ENCODE results near the gene FOXO3.

Gene FOXO3

DNA sequence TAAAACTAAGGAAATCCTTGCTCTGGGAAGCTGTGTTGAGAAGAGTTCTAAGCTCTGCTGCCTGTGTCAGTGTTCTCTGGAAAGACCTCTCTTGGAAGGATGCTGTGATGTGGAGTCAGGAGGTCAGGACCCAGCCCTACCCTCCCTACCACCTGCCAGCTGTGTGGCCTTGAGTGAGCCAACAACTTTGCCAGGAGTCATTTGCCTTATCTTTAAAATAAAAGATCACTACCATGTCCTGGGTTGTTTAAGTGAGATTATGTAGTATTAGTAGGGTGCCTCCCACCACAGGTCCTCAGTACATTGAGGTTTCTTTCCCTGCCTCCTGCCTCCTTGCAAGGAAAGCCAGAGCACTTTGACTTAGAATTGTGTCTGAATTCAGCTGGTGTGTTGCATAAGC is 64.9 kb downstream of the FOXO3 start:
- no peak overlapping the region for H3K4me2 ChIP-seq (ENCODE audit: low read length)
- no peak overlapping the region for H2AK5ac ChIP-seq (ENCODE audit: low read length)
- H4K8ac ChIP-seq (ENCODE audit: low read depth, low read length) = no peak overlapping the region
- H3K36me3 ChIP-seq (ENCODE audit: control insufficient read depth, insufficient read depth, low read length) = no peaks in the 10 kb centered on the region
- H3K4ac ChIP-seq (ENCODE audit: low read depth, low read length) = no peak overlapping the region
- no peak overlapping the region for H2BK5ac ChIP-seq (ENCODE audit: low read length)
- H3K56ac ChIP-seq (ENCODE audit: low read length) = no peak overlapping the region
- H3K79me2 ChIP-seq (ENCODE audit: control insufficient read depth, insufficient read depth, low read length) = peaks cover 6% of the 10 kb centered on the region
- H3K18ac ChIP-seq (ENCODE audit: low read length) = no peak overlapping the region
- H3K27me3 ChIP-seq (ENCODE audit: insufficient read depth, low read length, poor library complexity) = no peaks in the 10 kb centered on the region
- no peak overlapping the region for H3K4me3 ChIP-seq (ENCODE audit: low read length)
- no peak overlapping the region for H4K5ac ChIP-seq (ENCODE audit: low read length)
- H2BK120ac ChIP-seq (ENCODE audit: low read depth, low read length) = no peak overlapping the region
- no peak overlapping the region for H3K9ac ChIP-seq (ENCODE audit: low read length)
- no peak for DNase-seq
- no peak overlapping the region for H3K27ac ChIP-seq (ENCODE audit: low read depth, low read length)
- H2BK15ac ChIP-seq (replicated peaks; ENCODE audit: low read depth) = no peak overlapping the region
- no peak overlapping the region for H3K23ac ChIP-seq (ENCODE audit: low read length)
- peaks cover 15% of the 10 kb centered on the region for H3K79me1 ChIP-seq (ENCODE audit: low read length)
- H3K4me1 ChIP-seq (ENCODE audit: control insufficient read depth, low read depth, low read length) = peaks cover 5% of the 10 kb centered on the region

DNA sequence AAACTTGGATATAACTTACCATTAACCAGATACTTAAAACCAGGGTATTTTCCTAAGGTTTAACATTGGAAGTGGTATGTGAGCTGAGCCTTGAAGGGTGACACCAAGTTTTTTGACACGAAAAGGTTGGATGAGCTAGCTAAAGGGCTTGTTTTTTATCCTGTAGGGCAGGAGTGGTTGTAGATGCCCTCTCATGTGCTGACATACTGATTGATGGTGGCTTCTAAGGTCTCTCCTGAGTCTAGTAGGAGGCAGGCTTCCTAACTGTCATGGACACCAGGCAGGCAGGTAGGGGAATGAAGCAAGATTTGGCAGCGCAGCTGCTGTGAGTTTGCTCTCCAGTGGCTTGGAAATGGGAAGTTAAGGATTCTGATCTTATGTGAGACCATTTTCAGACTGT is 66.1 kb downstream of the FOXO3 start:
- Histone ChIP-seq H3K9ac (ENCODE audit: low read length) (no peak overlapping the region), H3K18ac (ENCODE audit: low read length) (no peak overlapping the region), H3K56ac (ENCODE audit: low read length) (no peak overlapping the region), H3K4me2 (ENCODE audit: low read length) (no peak overlapping the region), H3K4me3 (ENCODE audit: low read length) (no peak overlapping the region), H3K36me3 (ENCODE audit: control insufficient read depth, insufficient read depth, low read length) (no peaks in the 10 kb centered on the region), H3K79me1 (ENCODE audit: low read length) (peaks cover 14% of the 10 kb centered on the region), H3K4ac (ENCODE audit: low read depth, low read length) (no peak overlapping the region), H2AK5ac (ENCODE audit: low read length) (no peak overlapping the region), H2BK120ac (ENCODE audit: low read depth, low read length) (no peak overlapping the region), H3K27me3 (ENCODE audit: insufficient read depth, low read length, poor library complexity) (no peaks in the 10 kb centered on the region), H3K79me2 (ENCODE audit: control insufficient read depth, insufficient read depth, low read length) (peaks cover 6% of the 10 kb centered on the region), H3K23ac (ENCODE audit: low read length) (no peak overlapping the region), H3K4me1 (ENCODE audit: control insufficient read depth, low read depth, low read length) (peaks cover 5% of the 10 kb centered on the region), H2BK15ac (replicated peaks; ENCODE audit: low read depth) (no peak overlapping the region), H2BK5ac (ENCODE audit: low read length) (no peak overlapping the region), H4K5ac (ENCODE audit: low read length) (no peak overlapping the region), H3K27ac (ENCODE audit: low read depth, low read length) (no peak overlapping the region), H4K8ac (ENCODE audit: low read depth, low read length) (no peak overlapping the region)
- DNase-seq = no peak
- WGBS (ENCODE audit: extremely low coverage, insufficient coverage, low lambda C conversion rate) = no CpG with 5 or more reads among the region's 2 CpGs

DNA sequence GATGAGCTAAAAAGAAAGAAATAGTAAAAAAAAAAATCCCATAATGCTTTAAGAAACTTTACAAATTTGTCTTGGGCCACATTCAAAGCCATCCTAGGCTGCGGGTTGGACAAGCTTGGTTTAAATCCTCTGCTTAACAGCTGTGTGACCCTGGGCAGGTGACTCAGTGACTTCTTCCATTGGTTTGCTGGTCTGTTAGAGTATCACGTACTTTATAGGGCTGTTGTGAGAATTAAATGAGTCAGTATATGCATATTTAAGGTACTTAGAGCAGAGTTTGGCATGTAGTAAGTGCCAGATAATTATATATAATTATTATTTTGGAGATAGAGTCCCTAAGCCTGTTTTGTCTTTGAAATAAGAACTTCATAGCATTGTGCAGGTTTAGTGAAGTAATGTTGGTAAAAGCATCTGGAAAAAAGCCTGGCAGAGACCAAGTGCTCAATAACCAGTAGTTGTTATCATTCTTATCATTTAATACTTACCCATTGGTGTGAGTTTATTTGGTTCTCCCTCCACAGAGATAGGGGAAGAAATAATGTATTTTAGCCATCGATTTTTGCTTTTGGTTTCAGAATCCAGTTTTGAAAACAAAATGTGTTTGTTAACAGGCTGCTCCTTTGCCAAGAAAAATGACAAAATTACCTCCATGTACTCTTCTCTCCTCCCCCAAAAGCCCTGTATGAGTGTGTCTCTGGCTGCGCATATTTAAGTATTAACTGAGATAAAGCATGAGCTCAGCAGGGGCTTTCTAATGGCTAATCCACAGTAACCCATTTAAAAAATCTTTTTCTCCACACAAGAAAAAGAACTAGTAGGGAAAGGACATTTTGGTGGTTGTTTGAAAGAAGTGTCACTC is 67.2 kb downstream of the FOXO3 start:
- Histone ChIP-seq H3K4me1 (ENCODE audit: control insufficient read depth, low read depth, low read length) (peaks cover 5% of the 10 kb centered on the region), H3K18ac (ENCODE audit: low read length) (no peak overlapping the region), H3K27me3 (ENCODE audit: insufficient read depth, low read length, poor library complexity) (no peaks in the 10 kb centered on the region), H4K5ac (ENCODE audit: low read length) (no peak overlapping the region), H2BK5ac (ENCODE audit: low read length) (no peak overlapping the region), H2BK120ac (ENCODE audit: low read depth, low read length) (no peak overlapping the region), H4K8ac (ENCODE audit: low read depth, low read length) (no peak overlapping the region), H3K27ac (ENCODE audit: low read depth, low read length) (no peak overlapping the region), H3K9ac (ENCODE audit: low read length) (no peak overlapping the region), H3K23ac (ENCODE audit: low read length) (no peak overlapping the region), H2AK5ac (ENCODE audit: low read length) (no peak overlapping the region), H3K79me1 (ENCODE audit: low read length) (peaks cover 19% of the 10 kb centered on the region), H2BK15ac (replicated peaks; ENCODE audit: low read depth) (no peak overlapping the region), H3K4me3 (ENCODE audit: low read length) (no peak overlapping the region), H3K36me3 (ENCODE audit: control insufficient read depth, insufficient read depth, low read length) (no peaks in the 10 kb centered on the region), H3K56ac (ENCODE audit: low read length) (no peak overlapping the region), H3K79me2 (ENCODE audit: control insufficient read depth, insufficient read depth, low read length) (peaks cover 11% of the 10 kb centered on the region), H3K4ac (ENCODE audit: low read depth, low read length) (no peak overlapping the region), H3K4me2 (ENCODE audit: low read length) (no peak overlapping the region)
- no CpG with 5 or more reads among the region's 4 CpGs for WGBS (ENCODE audit: extremely low coverage, insufficient coverage, low lambda C conversion rate)
- no peak for DNase-seq

DNA sequence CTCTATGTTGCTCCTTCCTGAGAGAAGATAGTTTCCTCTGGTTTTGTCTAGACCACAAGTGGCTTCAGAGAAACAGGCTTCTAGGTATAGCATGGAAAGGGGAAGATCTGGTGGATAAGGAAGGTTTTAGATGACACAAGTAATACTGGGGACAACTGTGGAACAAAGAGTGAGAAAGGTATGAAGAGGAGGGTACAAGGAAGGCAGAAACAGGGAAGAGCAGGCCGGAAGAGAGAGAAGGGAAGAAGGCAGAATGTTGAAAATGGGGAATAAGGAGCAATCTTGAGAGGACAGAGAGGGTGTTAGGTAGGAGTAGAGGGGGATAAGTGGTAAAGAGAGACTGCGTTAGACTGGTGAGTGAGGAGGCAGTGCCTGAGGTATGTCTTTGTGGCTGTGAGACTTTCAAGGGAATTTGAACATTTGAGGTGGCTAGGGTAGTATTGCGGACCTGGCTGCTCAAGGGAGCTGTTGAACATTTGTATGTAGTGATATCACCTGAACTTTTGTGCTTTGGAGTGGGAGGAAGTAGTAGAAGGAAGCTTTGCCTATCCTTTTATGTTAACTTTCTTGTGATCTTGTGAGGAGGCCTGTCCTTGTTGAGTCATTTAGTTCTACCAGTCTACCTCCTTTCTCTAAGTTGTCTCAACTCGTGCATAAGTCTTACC is 69.5 kb downstream of the FOXO3 start:
- H4K8ac ChIP-seq (ENCODE audit: low read depth, low read length) = no peak overlapping the region
- no peak overlapping the region for H3K23ac ChIP-seq (ENCODE audit: low read length)
- no peak overlapping the region for H3K18ac ChIP-seq (ENCODE audit: low read length)
- no peak overlapping the region for H4K5ac ChIP-seq (ENCODE audit: low read length)
- H3K4me3 ChIP-seq (ENCODE audit: low read length) = no peak overlapping the region
- H3K27me3 ChIP-seq (ENCODE audit: insufficient read depth, low read length, poor library complexity) = no peaks in the 10 kb centered on the region
- H3K4ac ChIP-seq (ENCODE audit: low read depth, low read length) = no peak overlapping the region
- WGBS (ENCODE audit: extremely low coverage, insufficient coverage, low lambda C conversion rate) = no CpG with 5 or more reads among the region's 4 CpGs
- no peak overlapping the region for H3K9ac ChIP-seq (ENCODE audit: low read length)
- no peak overlapping the region for H2BK120ac ChIP-seq (ENCODE audit: low read depth, low read length)
- H3K79me2 ChIP-seq (ENCODE audit: control insufficient read depth, insufficient read depth, low read length) = peaks cover 11% of the 10 kb centered on the region
- peak; percentile 31 for DNase-seq
- no peak overlapping the region for H3K4me2 ChIP-seq (ENCODE audit: low read length)
- no peaks in the 10 kb centered on the region for H3K36me3 ChIP-seq (ENCODE audit: control insufficient read depth, insufficient read depth, low read length)
- H2AK5ac ChIP-seq (ENCODE audit: low read length) = no peak overlapping the region
- H3K4me1 ChIP-seq (ENCODE audit: control insufficient read depth, low read depth, low read length) = peaks cover 5% of the 10 kb centered on the region
- H3K56ac ChIP-seq (ENCODE audit: low read length) = no peak overlapping the region
- H3K27ac ChIP-seq (ENCODE audit: low read depth, low read length) = no peak overlapping the region
- peaks cover 19% of the 10 kb centered on the region for H3K79me1 ChIP-seq (ENCODE audit: low read length)
- H2BK15ac ChIP-seq (replicated peaks; ENCODE audit: low read depth) = no peak overlapping the region
- H2BK5ac ChIP-seq (ENCODE audit: low read length) = no peak overlapping the region

DNA sequence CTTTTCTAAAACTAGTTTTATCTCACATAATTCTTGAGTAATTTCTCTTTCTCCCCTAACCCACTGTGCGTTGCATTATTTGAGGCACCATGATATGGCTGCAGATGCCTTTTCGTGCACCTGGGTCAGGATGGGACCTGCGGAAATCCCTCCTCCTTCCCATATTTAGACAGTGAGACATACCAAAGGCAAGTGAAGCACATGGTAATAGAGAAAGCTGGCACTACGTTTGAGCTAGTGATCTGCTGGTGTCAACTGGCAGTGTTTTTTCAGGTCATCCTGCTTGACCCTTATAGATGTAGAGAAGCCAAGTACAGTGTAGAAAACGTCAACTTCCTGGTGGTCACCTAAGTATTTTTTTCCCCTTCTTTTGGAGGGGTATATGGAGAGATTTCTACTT is 71.7 kb downstream of the FOXO3 start:
- WGBS (ENCODE audit: extremely low coverage, insufficient coverage, low lambda C conversion rate) = no CpG with 5 or more reads among the region's 5 CpGs
- Histone ChIP-seq H3K27ac (ENCODE audit: low read depth, low read length) (no peak overlapping the region), H2BK120ac (ENCODE audit: low read depth, low read length) (no peak overlapping the region), H3K23ac (ENCODE audit: low read length) (no peak overlapping the region), H3K18ac (ENCODE audit: low read length) (no peak overlapping the region), H3K56ac (ENCODE audit: low read length) (no peak overlapping the region), H3K4me3 (ENCODE audit: low read length) (no peak overlapping the region), H3K4me2 (ENCODE audit: low read length) (no peak overlapping the region), H3K36me3 (ENCODE audit: control insufficient read depth, insufficient read depth, low read length) (no peaks in the 10 kb centered on the region), H3K4me1 (ENCODE audit: control insufficient read depth, low read depth, low read length) (peaks cover 5% of the 10 kb centered on the region), H3K79me2 (ENCODE audit: control insufficient read depth, insufficient read depth, low read length) (peaks cover 11% of the 10 kb centered on the region), H2BK15ac (replicated peaks; ENCODE audit: low read depth) (no peak overlapping the region), H3K27me3 (ENCODE audit: insufficient read depth, low read length, poor library complexity) (no peaks in the 10 kb centered on the region), H2BK5ac (ENCODE audit: low read length) (no peak overlapping the region), H4K5ac (ENCODE audit: low read length) (no peak overlapping the region), H3K79me1 (ENCODE audit: low read length) (peaks cover 21% of the 10 kb centered on the region), H3K4ac (ENCODE audit: low read depth, low read length) (no peak overlapping the region), H3K9ac (ENCODE audit: low read length) (no peak overlapping the region), H2AK5ac (ENCODE audit: low read length) (no peak overlapping the region), H4K8ac (ENCODE audit: low read depth, low read length) (no peak overlapping the region)
- no peak for DNase-seq

Measured in mesendoderm (in vitro differentiated cells).